22Rv1 (cell line): ENCODE measurements around the gene ABLIM3.

Experiments used
- CTCF ChIP-seq: fragments of 450-650 bp; IDR thresholded peaks from 2 replicates; pipeline ENCODE4 v1.5.1; 2017; ENCODE audit warnings: mild to moderate bottlenecking
- ZFX ChIP-seq: fragments of 450-650 bp; IDR thresholded peaks from 2 replicates; pipeline ENCODE4 v1.6.1; 2017; ENCODE audit warnings: antibody characterized with exemption, borderline replicate concordance

DNA sequence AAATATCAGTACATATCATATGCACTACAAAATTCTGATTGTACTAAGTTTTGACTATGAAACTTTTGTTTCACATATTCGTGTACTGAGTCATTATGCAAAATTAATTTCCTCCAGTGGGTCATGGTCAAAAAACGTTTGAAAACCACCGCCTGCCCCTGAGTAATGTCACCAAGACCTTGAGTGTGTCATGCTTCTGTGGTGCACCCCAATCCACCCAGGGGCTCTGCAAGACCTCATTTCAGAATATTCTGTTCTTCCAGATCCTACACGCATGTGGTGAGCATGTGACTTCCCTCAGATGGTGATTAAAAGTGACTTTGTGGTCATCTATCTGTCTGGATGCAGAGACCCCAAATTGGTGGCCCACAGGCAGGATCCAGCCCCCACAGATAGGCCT is 31.0 kb downstream of the ABLIM3 start:
- no peak for TF ChIP-seq CTCF
- TF ChIP-seq ZFX, result no peak
